WTC11 (cell line): ENCODE data around the gene BABAM2. TPM values are rescaled to one million over a fixed set of nuclear protein-coding genes. Genes with fewer than 3 reads are reported as not detected.

Experiments used
- ATAC-seq: fragments of 200-7000 bp; cut with Tn5 transposase; 2 replicates; pipeline ENCODE4 v1.10.0; 2021; ENCODE audit warnings: mild to moderate bottlenecking, moderate library complexity
- CTCF ChIA-PET: fragments of 300-600 bp; sonication (Branson Sonifier 250); formaldehyde crosslinking; loops from one replicate; lab custom pipeline; 2021; ENCODE audit warnings: antibody characterized with exemption; lab: Charles Lee
- POLR2A ChIA-PET: fragments of 350-600 bp; sonication (Branson Sonifier 250); formaldehyde crosslinking; loops from one replicate; lab custom pipeline; 2021; ENCODE audit warnings: antibody characterized with exemption; lab: Charles Lee
- DNase-seq: peaks from one replicate; pipeline ENCODE4 v3.0.0; 2021; ENCODE audit warnings: low spot score
- H3K27ac Mint-ChIP-seq: 2 replicates; pipeline ENCODE4 v1.8.0; 2021; ENCODE audit warnings: mixed read lengths
- H3K27me3 Mint-ChIP-seq: 2 replicates; pipeline ENCODE4 v1.8.0; 2021; ENCODE audit warnings: low read depth, mild to moderate bottlenecking, moderate library complexity, mixed read lengths
- H3K36me3 Mint-ChIP-seq: 2 replicates; pipeline ENCODE4 v1.8.0; 2021; ENCODE audit warnings: mixed read lengths
- H3K4me1 Mint-ChIP-seq: 2 replicates; pipeline ENCODE4 v1.8.0; 2022; ENCODE audit warnings: mixed read lengths
- H3K4me3 Mint-ChIP-seq: 2 replicates; pipeline ENCODE4 v1.8.0; 2021; ENCODE audit warnings: mild to moderate bottlenecking, moderate library complexity, mixed read lengths
- H3K9me3 Mint-ChIP-seq: 2 replicates; pipeline ENCODE4 v1.8.0; 2021; ENCODE audit warnings: mixed read lengths
- ESRRA ChIP-seq: sonication (generic); formaldehyde crosslinking; IDR thresholded peaks from 2 replicates; pipeline ENCODE4 v1.8.1; 2022; ENCODE audit warnings: mild to moderate bottlenecking, missing genetic modification reagents, borderline replicate concordance
- FOXJ3 ChIP-seq: sonication (generic); formaldehyde crosslinking; IDR thresholded peaks from 2 replicates; pipeline ENCODE4 v1.9.0; 2021; ENCODE audit warnings: missing genetic modification reagents, mild to moderate bottlenecking, borderline replicate concordance
- JAZF1 ChIP-seq: fragments of 250-450 bp; sonication (Bioruptor Pico); IDR thresholded peaks from 2 replicates; pipeline ENCODE4 v1.9.0; 2021; ENCODE audit warnings: moderate library complexity, mild to moderate bottlenecking, inconsistent platforms
- JUN ChIP-seq: sonication (generic); formaldehyde crosslinking; IDR thresholded peaks from 2 replicates; pipeline ENCODE4 v1.8.0; 2023; ENCODE audit warnings: mild to moderate bottlenecking, missing genetic modification reagents
- MXD4 ChIP-seq: fragments of 250-450 bp; sonication (Bioruptor Pico); IDR thresholded peaks from 2 replicates; pipeline ENCODE4 v1.8.0; 2021; ENCODE audit warnings: mild to moderate bottlenecking, moderate library complexity, borderline replicate concordance
- NFYB ChIP-seq: sonication (generic); formaldehyde crosslinking; conservative IDR thresholded peaks from 2 replicates; pipeline ENCODE4 v1.8.0; 2022; ENCODE audit warnings: low read depth, missing genetic modification reagents
- NR1H2 ChIP-seq: sonication (generic); formaldehyde crosslinking; IDR thresholded peaks from 2 replicates; pipeline ENCODE4 v1.9.0; 2021; ENCODE audit warnings: mild to moderate bottlenecking, moderate library complexity, missing genetic modification reagents
- NR3C1 ChIP-seq: sonication (generic); formaldehyde crosslinking; conservative IDR thresholded peaks from 2 replicates; pipeline ENCODE4 v1.8.1; 2023; ENCODE audit warnings: low read depth, mild to moderate bottlenecking, missing genetic modification reagents
- PRRX2 ChIP-seq: fragments of 250-450 bp; sonication (Bioruptor Pico); IDR thresholded peaks from 2 replicates; pipeline ENCODE4 v1.8.0; 2021; ENCODE audit warnings: mild to moderate bottlenecking
- SMAD3 ChIP-seq: sonication (generic); formaldehyde crosslinking; IDR thresholded peaks from 2 replicates; pipeline ENCODE4 v1.8.0; 2022; ENCODE audit warnings: missing genetic modification reagents, mild to moderate bottlenecking, borderline replicate concordance
- SMAD4 ChIP-seq: sonication (generic); formaldehyde crosslinking; IDR thresholded peaks from 2 replicates; pipeline ENCODE4 v1.8.0; 2022; ENCODE audit warnings: mild to moderate bottlenecking, missing genetic modification reagents
- TP53 ChIP-seq: sonication (generic); formaldehyde crosslinking; IDR thresholded peaks from 2 replicates; pipeline ENCODE4 v1.8.1; 2023; ENCODE audit warnings: mild to moderate bottlenecking, missing genetic modification reagents
- ZNF138 ChIP-seq: sonication (generic); formaldehyde crosslinking; conservative IDR thresholded peaks from 2 replicates; pipeline ENCODE4 v1.8.1; 2022; ENCODE audit warnings: mild to moderate bottlenecking, moderate library complexity, missing genetic modification reagents
- ZNF219 ChIP-seq: sonication (generic); formaldehyde crosslinking; IDR thresholded peaks from 2 replicates; pipeline ENCODE4 v1.8.0; 2023; ENCODE audit warnings: missing genetic modification reagents, mild to moderate bottlenecking, borderline replicate concordance
- ZNF232 ChIP-seq: sonication (generic); formaldehyde crosslinking; IDR thresholded peaks from 2 replicates; pipeline ENCODE4 v1.8.0; 2022; ENCODE audit warnings: mild to moderate bottlenecking, missing genetic modification reagents
- ZNF263 ChIP-seq: sonication (generic); formaldehyde crosslinking; IDR thresholded peaks from 2 replicates; pipeline ENCODE4 v1.8.1; 2022; ENCODE audit warnings: low read depth, mild to moderate bottlenecking, moderate library complexity, missing genetic modification reagents
- ZNF396 ChIP-seq: fragments of 250-450 bp; sonication (Bioruptor Pico); IDR thresholded peaks from 2 replicates; pipeline ENCODE4 v1.8.0; 2021; ENCODE audit warnings: mild to moderate bottlenecking, moderate library complexity, borderline replicate concordance
- ZNF423 ChIP-seq: fragments of 250-450 bp; sonication (Bioruptor Pico); IDR thresholded peaks from 2 replicates; pipeline ENCODE4 v2.1.2; 2022; ENCODE audit warnings: mild to moderate bottlenecking, moderate library complexity
- total RNA-seq: library from RNA; stranded (reverse); gene quantifications from 3 replicates; pipeline ENCODE4 v1.2.3, GENCODE V29; 2021
- TF ChIP-seq, protein P1 (sequence below): sonication (generic); formaldehyde crosslinking; IDR thresholded peaks from 2 replicates; pipeline ENCODE4 v1.8.0; 2022; ENCODE audit warnings: mild to moderate bottlenecking, missing genetic modification reagents
- TF ChIP-seq, protein P2 (sequence below): sonication (generic); formaldehyde crosslinking; conservative IDR thresholded peaks from 2 replicates; pipeline ENCODE4 v1.8.1; 2022; ENCODE audit warnings: mild to moderate bottlenecking, missing genetic modification reagents
- TF ChIP-seq, protein P3 (sequence below): sonication (generic); formaldehyde crosslinking; IDR thresholded peaks from 2 replicates; pipeline ENCODE4 v1.8.0; 2023; ENCODE audit warnings: mild to moderate bottlenecking, missing genetic modification reagents
- TF ChIP-seq, protein P4 (sequence below): sonication (generic); formaldehyde crosslinking; IDR thresholded peaks from 2 replicates; pipeline ENCODE4 v1.8.1; 2023; ENCODE audit warnings: mild to moderate bottlenecking, missing genetic modification reagents
- TF ChIP-seq, protein P5 (sequence below): sonication (generic); formaldehyde crosslinking; IDR thresholded peaks from 2 replicates; pipeline ENCODE4 v1.8.0; 2023; ENCODE audit warnings: missing genetic modification reagents, mild to moderate bottlenecking, borderline replicate concordance

The BABAM2 gene
- total RNA-seq, 1 experiment from 2014 or later = 16.5 TPM

DNA sequence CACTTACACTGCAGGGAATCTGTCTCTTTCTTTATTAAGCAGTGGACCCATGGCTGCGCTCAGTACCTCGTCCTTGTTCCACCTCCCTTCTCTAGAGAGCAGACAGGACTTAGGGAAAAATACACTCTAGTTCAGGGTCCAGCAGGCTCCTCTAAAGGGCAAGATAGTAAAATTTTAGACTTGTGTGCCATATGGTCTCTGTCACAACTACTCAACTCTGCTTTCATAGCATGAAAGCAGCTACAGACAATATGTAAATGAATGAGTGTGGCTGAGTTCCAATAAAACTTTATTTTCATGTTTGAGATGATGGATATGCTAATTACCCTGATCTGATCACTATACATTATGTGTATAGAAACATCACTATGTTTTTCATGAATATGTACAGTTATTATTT lies 163.1 kb downstream of the BABAM2 start (continued):
- TF ChIP-seq, protein P1, sequence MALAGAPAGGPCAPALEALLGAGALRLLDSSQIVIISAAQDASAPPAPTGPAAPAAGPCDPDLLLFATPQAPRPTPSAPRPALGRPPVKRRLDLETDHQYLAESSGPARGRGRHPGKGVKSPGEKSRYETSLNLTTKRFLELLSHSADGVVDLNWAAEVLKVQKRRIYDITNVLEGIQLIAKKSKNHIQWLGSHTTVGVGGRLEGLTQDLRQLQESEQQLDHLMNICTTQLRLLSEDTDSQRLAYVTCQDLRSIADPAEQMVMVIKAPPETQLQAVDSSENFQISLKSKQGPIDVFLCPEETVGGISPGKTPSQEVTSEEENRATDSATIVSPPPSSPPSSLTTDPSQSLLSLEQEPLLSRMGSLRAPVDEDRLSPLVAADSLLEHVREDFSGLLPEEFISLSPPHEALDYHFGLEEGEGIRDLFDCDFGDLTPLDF (CRISPR knock-in tag) = no peak
- TF ChIP-seq, protein P2, sequence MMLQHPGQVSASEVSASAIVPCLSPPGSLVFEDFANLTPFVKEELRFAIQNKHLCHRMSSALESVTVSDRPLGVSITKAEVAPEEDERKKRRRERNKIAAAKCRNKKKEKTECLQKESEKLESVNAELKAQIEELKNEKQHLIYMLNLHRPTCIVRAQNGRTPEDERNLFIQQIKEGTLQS = no peak
- TF ChIP-seq FOXJ3 (CRISPR knock-in tag) (no peak), TP53 (CRISPR knock-in tag) (no peak), NR1H2 (CRISPR knock-in tag) (no peak), JUN (CRISPR knock-in tag) (no peak), NR3C1 (CRISPR knock-in tag) (no peak), NFYB (CRISPR knock-in tag) (no peak)

DNA sequence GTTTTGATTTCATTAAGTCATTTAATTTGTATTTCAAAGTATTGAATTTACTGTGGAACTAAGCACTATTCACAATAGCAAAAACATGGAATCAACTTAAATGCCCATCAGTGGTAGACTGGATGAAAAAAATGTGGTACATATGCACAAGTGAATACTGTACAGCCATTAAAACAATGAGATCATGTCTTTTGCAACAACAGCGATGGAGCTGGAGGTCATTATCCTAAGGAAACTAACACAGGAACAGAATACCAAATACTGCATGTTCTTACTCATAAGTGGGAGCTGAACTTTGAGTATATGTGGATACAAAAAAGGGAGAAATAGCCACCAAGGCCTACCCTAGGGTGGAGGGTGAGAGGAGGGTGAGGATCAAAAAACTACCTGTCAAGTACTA lies 164.4 kb downstream of the BABAM2 start:
- Mint-ChIP-seq H3K4me3 (no peak overlapping the region), H3K4me1 (no peaks in the 10 kb centered on the region), H3K36me3 (no peaks in the 10 kb centered on the region), H3K27me3 (no peaks in the 10 kb centered on the region), H3K9me3 (peaks cover 3% of the 10 kb centered on the region), H3K27ac (no peak overlapping the region)
- DNase-seq = no peak
- TF ChIP-seq ZNF138 = no peak
- ChIA-PET CTCF (interaction anchor here (0.6 kb wide), 1 partner anchor 15 kb away, joined by 3 read pairs; no protein-coding TSS in a partner anchor), POLR2A (no interaction called here)
- ATAC-seq = no peak

DNA sequence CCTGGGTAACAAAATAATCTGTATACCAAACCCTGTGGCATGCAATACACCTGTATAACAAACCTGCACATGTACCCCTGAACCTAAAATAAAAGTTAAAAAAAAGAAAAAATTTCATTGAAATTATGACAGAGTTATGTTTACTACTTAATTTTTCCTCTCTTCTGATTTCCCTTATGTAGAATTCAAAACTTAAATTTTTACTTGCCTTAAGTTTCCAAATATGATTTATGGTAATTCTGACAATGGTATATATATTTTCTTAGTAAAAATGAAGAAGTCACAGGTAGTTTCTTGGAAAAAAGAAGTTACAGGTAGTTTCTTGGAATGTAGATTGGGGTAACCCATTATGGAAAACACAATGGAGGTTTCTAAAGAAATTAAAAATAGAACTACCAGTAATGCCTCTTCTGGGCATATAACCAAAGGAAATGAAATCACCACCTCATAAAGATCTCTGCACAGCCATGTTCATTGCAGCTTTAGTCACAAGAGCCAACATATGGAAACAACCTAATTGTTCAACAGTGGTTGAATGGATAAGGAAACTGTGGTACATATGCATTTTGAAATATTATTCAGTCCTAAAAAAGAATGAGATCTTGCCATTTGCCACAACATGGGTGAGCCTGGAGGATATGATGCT lies 164.9 kb downstream of the BABAM2 start:
- H3K9me3 Mint-ChIP-seq = peaks cover 9% of the 10 kb centered on the region
- no peaks in the 10 kb centered on the region for H3K27me3 Mint-ChIP-seq
- H3K4me3 Mint-ChIP-seq = no peak overlapping the region
- no peaks in the 10 kb centered on the region for H3K36me3 Mint-ChIP-seq
- no peak overlapping the region for H3K27ac Mint-ChIP-seq
- DNase-seq = no peak
- ChIA-PET CTCF (interaction anchor here (0.6 kb wide), 1 partner anchor 15 kb away, joined by 3 read pairs; no protein-coding TSS in a partner anchor), POLR2A (no interaction called here)
- H3K4me1 Mint-ChIP-seq = no peaks in the 10 kb centered on the region
- ATAC-seq = no peak
- TF ChIP-seq SMAD3 (CRISPR knock-in tag) = no peak
- no peak for TF ChIP-seq ZNF232 (CRISPR knock-in tag)
- TF ChIP-seq, protein P3, sequence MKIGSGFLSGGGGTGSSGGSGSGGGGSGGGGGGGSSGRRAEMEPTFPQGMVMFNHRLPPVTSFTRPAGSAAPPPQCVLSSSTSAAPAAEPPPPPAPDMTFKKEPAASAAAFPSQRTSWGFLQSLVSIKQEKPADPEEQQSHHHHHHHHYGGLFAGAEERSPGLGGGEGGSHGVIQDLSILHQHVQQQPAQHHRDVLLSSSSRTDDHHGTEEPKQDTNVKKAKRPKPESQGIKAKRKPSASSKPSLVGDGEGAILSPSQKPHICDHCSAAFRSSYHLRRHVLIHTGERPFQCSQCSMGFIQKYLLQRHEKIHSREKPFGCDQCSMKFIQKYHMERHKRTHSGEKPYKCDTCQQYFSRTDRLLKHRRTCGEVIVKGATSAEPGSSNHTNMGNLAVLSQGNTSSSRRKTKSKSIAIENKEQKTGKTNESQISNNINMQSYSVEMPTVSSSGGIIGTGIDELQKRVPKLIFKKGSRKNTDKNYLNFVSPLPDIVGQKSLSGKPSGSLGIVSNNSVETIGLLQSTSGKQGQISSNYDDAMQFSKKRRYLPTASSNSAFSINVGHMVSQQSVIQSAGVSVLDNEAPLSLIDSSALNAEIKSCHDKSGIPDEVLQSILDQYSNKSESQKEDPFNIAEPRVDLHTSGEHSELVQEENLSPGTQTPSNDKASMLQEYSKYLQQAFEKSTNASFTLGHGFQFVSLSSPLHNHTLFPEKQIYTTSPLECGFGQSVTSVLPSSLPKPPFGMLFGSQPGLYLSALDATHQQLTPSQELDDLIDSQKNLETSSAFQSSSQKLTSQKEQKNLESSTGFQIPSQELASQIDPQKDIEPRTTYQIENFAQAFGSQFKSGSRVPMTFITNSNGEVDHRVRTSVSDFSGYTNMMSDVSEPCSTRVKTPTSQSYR = no peak
- TF ChIP-seq, protein P4, sequence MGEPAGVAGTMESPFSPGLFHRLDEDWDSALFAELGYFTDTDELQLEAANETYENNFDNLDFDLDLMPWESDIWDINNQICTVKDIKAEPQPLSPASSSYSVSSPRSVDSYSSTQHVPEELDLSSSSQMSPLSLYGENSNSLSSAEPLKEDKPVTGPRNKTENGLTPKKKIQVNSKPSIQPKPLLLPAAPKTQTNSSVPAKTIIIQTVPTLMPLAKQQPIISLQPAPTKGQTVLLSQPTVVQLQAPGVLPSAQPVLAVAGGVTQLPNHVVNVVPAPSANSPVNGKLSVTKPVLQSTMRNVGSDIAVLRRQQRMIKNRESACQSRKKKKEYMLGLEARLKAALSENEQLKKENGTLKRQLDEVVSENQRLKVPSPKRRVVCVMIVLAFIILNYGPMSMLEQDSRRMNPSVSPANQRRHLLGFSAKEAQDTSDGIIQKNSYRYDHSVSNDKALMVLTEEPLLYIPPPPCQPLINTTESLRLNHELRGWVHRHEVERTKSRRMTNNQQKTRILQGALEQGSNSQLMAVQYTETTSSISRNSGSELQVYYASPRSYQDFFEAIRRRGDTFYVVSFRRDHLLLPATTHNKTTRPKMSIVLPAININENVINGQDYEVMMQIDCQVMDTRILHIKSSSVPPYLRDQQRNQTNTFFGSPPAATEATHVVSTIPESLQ (CRISPR knock-in tag) = no peak
- TF ChIP-seq, protein P2 = no peak
- TF ChIP-seq, protein P5, sequence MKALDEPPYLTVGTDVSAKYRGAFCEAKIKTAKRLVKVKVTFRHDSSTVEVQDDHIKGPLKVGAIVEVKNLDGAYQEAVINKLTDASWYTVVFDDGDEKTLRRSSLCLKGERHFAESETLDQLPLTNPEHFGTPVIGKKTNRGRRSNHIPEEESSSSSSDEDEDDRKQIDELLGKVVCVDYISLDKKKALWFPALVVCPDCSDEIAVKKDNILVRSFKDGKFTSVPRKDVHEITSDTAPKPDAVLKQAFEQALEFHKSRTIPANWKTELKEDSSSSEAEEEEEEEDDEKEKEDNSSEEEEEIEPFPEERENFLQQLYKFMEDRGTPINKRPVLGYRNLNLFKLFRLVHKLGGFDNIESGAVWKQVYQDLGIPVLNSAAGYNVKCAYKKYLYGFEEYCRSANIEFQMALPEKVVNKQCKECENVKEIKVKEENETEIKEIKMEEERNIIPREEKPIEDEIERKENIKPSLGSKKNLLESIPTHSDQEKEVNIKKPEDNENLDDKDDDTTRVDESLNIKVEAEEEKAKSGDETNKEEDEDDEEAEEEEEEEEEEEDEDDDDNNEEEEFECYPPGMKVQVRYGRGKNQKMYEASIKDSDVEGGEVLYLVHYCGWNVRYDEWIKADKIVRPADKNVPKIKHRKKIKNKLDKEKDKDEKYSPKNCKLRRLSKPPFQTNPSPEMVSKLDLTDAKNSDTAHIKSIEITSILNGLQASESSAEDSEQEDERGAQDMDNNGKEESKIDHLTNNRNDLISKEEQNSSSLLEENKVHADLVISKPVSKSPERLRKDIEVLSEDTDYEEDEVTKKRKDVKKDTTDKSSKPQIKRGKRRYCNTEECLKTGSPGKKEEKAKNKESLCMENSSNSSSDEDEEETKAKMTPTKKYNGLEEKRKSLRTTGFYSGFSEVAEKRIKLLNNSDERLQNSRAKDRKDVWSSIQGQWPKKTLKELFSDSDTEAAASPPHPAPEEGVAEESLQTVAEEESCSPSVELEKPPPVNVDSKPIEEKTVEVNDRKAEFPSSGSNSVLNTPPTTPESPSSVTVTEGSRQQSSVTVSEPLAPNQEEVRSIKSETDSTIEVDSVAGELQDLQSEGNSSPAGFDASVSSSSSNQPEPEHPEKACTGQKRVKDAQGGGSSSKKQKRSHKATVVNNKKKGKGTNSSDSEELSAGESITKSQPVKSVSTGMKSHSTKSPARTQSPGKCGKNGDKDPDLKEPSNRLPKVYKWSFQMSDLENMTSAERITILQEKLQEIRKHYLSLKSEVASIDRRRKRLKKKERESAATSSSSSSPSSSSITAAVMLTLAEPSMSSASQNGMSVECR (CRISPR knock-in tag) = no peak
- no peak for TF ChIP-seq ESRRA
- no peak for TF ChIP-seq ZNF219 (CRISPR knock-in tag)
- no peak for TF ChIP-seq NFYB (CRISPR knock-in tag)
- TF ChIP-seq ZNF396 (CRISPR knock-in tag) = no peak
- no peak for TF ChIP-seq ZNF423 (CRISPR knock-in tag)
- no peak for TF ChIP-seq ZNF263 (CRISPR knock-in tag)
- no peak for TF ChIP-seq PRRX2 (CRISPR knock-in tag)
- TF ChIP-seq SMAD4 = no peak
- TF ChIP-seq MXD4 (CRISPR knock-in tag) = no peak
- no peak for TF ChIP-seq JAZF1 (CRISPR knock-in tag)
